Choroid plexus epithelial cell (primary cell): ENCODE results near the gene ITGA2.
A peak's percentile ranks its signal among the peaks of the same experiment; 100 is the strongest.

Experiments
- DNase-seq: peaks from one replicate; pipeline ENCODE4 v3.0.0-alpha.2; 2010; ENCODE audit warnings: low read depth
- H3K4me3 ChIP-seq: 2 replicates; pipeline ENCODE4 v1.5.1; 2011; ENCODE audit warnings: low read depth, mild to moderate bottlenecking, control low read depth, low read length, moderate library complexity
- CTCF ChIP-seq: conservative IDR thresholded peaks from 2 replicates; pipeline ENCODE4 v1.5.1; 2011; ENCODE audit warnings: low read depth, mild to moderate bottlenecking, control low read depth, inconsistent platforms, low read length, moderate library complexity

The ITGA2 gene

GRCh38 chr5:53003144-53003543 is 14.0 kb downstream of the ITGA2 start:
- no peak overlapping the region for H3K4me3 ChIP-seq
- TF ChIP-seq CTCF: no peak
- DNase-seq: no peak

DNA sequence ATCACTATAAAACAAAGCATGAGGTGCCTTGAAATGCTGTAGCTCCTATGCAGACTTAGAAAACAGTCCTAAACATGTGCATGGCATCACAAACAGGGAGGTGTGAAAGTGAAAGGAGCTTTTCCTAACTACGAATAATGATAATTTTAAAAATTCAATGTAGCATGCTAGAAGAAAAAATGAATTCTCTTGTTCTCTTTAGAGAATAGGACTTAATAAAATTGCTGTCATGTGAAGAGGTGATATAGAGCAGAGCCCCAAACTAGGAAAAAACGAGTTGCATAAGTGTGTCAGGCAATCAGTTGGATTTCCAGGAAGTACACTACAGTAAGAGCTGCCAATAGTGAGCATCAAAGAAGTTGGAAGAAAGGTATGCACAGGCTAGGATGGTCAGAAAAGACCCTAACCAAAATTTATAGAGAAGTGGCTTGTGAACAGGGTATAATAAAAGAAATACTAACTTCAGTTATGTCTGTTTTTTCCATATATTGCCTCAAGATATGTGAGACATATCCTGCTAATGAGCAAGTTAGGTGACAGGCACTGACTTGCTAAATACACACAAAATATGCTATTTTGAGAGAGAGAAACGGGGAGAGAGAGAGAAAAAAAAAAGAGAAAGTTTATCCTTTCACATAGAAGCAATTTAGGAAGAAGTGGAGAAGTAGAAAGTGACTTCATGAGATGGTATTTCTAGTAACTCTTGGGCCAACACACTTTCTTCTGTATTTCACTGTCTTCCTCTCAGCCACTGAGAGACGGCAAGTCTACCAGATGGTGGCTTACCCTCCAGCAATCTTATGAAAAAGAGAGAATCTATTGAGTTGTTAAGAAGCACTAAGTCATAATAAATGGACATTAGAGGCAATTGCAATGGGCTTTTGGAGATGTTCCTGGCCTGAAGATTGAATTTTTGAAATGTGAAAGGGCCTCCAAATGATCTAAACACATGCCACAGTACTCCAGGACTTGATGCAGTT is 18.0 kb downstream of the ITGA2 start:
- TF ChIP-seq CTCF: no peak
- no peak for DNase-seq
- no peak overlapping the region for H3K4me3 ChIP-seq

DNA sequence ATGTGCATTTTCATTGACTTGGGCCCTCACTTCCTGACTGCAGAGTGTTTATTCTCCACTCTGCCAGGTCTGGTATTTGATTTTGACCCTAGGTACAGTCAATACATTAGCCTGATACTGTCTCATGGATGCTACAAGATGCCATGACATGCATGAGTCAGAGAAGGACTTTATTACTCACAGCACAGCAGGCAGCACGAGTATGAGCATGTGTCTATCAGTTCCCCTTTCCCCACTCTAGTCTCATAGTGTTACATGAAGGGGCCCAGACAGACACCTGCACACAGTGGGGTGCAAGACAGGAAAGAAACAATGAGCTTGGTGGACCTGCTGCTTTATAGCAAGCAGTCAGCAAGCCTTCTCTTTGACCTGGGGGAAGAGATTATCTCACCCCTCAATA is 19.6 kb downstream of the ITGA2 start:
- no peak for TF ChIP-seq CTCF
- H3K4me3 ChIP-seq: no peak overlapping the region
- peak; percentile 79 for DNase-seq

- no peak for DNase-seq
- TF ChIP-seq CTCF: no peak
- H3K4me3 ChIP-seq: no peak overlapping the region
These were observed 20.7 kb downstream of the ITGA2 start for GRCh38 chr5:53009816-53010215.

- peak; percentile 25 for DNase-seq
- TF ChIP-seq CTCF: peak; percentile 8
- no peak overlapping the region for H3K4me3 ChIP-seq
These were observed 21.7 kb downstream of the ITGA2 start for GRCh38 chr5:53010814-53011213.

- H3K4me3 ChIP-seq: no peak overlapping the region
- no peak for TF ChIP-seq CTCF
- DNase-seq: no peak
These were observed 22.1 kb downstream of the ITGA2 start for GRCh38 chr5:53011233-53011632.

DNA sequence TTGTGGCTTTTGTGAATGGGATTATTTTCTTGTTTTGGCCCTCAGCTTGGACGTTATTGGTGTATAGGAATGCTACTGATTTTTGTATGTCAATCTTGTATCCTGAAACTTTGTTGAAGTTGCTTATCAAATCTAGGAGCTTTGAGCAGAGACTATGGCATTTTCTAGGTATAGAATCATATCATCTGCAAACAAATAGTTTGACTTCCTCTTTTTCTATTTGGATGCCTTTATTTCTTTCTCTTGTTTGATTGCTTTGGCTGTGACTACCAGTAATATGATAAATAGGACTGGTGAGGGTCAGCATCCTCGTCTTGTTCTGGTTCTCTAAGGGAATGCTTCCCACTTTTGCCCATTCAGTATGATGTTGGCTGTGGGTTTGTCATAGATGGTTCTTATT is 24.7 kb downstream of the ITGA2 start:
- DNase-seq: no peak
- no peak for TF ChIP-seq CTCF
- no peak overlapping the region for H3K4me3 ChIP-seq
